ENCODE measurements around the gene LSM10. TPM values are rescaled to one million over a fixed set of nuclear protein-coding genes. Genes with fewer than 3 reads are reported as not detected.

Gene LSM10
- total and polyA plus RNA-seq, 2 experiments from 2014 or later, result 27.5 to 98.9 TPM

DNA sequence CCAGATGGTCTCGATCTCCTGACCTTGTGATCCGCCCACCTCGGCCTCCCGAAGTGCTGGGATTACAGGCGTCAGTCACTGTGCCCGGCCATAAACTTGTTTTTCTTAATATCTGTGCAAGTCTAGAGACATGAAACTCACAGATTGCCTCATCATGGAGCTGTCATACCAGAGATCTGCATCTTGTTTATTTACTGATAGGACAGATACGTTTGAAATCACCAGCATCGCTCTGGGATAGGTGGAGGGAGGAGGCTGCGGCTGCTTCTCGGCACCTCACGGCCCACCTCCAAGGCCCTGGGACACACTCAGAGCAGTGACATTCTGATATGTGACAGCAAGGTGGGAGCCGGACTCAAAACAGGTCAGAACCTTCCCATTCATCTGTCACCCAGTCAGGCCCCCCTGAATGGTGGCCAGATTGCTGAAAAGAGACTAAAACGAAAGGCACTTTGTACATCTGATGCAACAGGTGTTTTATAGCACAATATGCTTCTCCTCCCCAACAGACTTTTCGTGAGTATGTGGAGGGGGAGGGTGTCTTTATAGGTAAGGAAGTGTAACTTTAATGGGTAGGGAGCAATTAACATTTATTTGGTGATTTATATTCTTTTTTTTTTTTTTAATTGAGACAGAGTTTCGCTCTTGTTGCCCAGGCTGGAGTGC lies 18.1 kb upstream of the LSM10 start:
- Histone ChIP-seq H3K4me3 (no peak overlapping the region), H4K20me1 (replicated peaks; ENCODE audit: insufficient read depth) (no peaks in the 10 kb centered on the region), H3K79me2 (replicated peaks; ENCODE audit: insufficient read depth) (no peaks in the 10 kb centered on the region), H3K4me1 (ENCODE audit: insufficient read depth) (no peaks in the 10 kb centered on the region), H3K27ac (ENCODE audit: low read depth) (no peak overlapping the region), H3K4me2 (no peak overlapping the region), H3K36me3 (ENCODE audit: insufficient read depth) (no peaks in the 10 kb centered on the region), H2AFZ (no peak overlapping the region), H3K27me3 (ENCODE audit: insufficient read depth) (no peaks in the 10 kb centered on the region), H3F3A (replicated peaks; ENCODE audit: low read depth) (no peaks in the 10 kb centered on the region), H3K9me2 (ENCODE audit: insufficient read depth) (no peaks in the 10 kb centered on the region)
- no peaks in the 10 kb centered on the region; the same call in 2 of the 3 replicates for H3K9me3 Mint-ChIP-seq
- H3K27ac Mint-ChIP-seq, result no peak overlapping the region
- TF ChIP-seq ZNF462 (CRISPR knock-in tag; IDR thresholded peaks at IDR 0.05) (no peak), ETS1 (IDR thresholded peaks at IDR 0.05) (no peak), CREB1 (CRISPR knock-in tag; IDR thresholded peaks at IDR 0.05; ENCODE audit: low read depth) (no peak), CTCF (conservative IDR thresholded peaks at IDR 0.05; ENCODE audit: low read depth in 2 of 2) (no peak), JUNB (IDR thresholded peaks at IDR 0.05; ENCODE audit: unreplicated experiment) (no peak), EZH2 (IDR thresholded peaks at IDR 0.05; ENCODE audit: low read depth, unreplicated experiment) (no peak), ZNF331 (CRISPR knock-in tag; IDR thresholded peaks at IDR 0.05; ENCODE audit: low read depth) (no peak), POLR2AphosphoS5 (IDR thresholded peaks at IDR 0.05; ENCODE audit: low read depth) (no peak), NANOG (IDR thresholded peaks at IDR 0.05; ENCODE audit: borderline replicate concordance) (no peak), ZNF114 (CRISPR knock-in tag; IDR thresholded peaks at IDR 0.05) (no peak), STAT1 (IDR thresholded peaks at IDR 0.05; ENCODE audit: unreplicated experiment) (no peak), EZH2phosphoT487 (IDR thresholded peaks at IDR 0.05; ENCODE audit: unreplicated experiment) (no peak)
- TF ChIP-seq, protein P1, sequence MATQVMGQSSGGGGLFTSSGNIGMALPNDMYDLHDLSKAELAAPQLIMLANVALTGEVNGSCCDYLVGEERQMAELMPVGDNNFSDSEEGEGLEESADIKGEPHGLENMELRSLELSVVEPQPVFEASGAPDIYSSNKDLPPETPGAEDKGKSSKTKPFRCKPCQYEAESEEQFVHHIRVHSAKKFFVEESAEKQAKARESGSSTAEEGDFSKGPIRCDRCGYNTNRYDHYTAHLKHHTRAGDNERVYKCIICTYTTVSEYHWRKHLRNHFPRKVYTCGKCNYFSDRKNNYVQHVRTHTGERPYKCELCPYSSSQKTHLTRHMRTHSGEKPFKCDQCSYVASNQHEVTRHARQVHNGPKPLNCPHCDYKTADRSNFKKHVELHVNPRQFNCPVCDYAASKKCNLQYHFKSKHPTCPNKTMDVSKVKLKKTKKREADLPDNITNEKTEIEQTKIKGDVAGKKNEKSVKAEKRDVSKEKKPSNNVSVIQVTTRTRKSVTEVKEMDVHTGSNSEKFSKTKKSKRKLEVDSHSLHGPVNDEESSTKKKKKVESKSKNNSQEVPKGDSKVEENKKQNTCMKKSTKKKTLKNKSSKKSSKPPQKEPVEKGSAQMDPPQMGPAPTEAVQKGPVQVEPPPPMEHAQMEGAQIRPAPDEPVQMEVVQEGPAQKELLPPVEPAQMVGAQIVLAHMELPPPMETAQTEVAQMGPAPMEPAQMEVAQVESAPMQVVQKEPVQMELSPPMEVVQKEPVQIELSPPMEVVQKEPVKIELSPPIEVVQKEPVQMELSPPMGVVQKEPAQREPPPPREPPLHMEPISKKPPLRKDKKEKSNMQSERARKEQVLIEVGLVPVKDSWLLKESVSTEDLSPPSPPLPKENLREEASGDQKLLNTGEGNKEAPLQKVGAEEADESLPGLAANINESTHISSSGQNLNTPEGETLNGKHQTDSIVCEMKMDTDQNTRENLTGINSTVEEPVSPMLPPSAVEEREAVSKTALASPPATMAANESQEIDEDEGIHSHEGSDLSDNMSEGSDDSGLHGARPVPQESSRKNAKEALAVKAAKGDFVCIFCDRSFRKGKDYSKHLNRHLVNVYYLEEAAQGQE (IDR thresholded peaks at IDR 0.05; ENCODE audit: unreplicated experiment), result no peak
- no peak for DNase-seq (ENCODE audit: low spot score)
- H3K4me3 Mint-ChIP-seq, result no peak overlapping the region
- peaks cover 5% of the 10 kb centered on the region for H3K27me3 Mint-ChIP-seq (ENCODE audit: insufficient read depth, low read depth, poor library complexity)
- peaks cover 10% of the 10 kb centered on the region for H3K4me1 Mint-ChIP-seq
- no peak for ATAC-seq
- H3K36me3 Mint-ChIP-seq (ENCODE audit: low read depth), result no peaks in the 10 kb centered on the region

Measured in GM23338 (cell line).